ENCODE results near the gene GPHN.

The GPHN gene

GRCh38 chr14:66974397-66975025 is 466.6 kb downstream of the GPHN start:
- no peak for DNase-seq

- DNase-seq, result no peak
These were observed 467.3 kb downstream of the GPHN start for GRCh38 chr14:66975251-66975650.

- no peak for DNase-seq
These were observed 471.4 kb downstream of the GPHN start for GRCh38 chr14:66979101-66979974.

GRCh38 chr14:66982247-66982646 is 474.3 kb downstream of the GPHN start:
- DNase-seq, result no peak

GRCh38 chr14:66992776-66993175 is 484.8 kb downstream of the GPHN start:
- DNase-seq, result no peak

- DNase-seq, result no peak
These were observed 485.6 kb downstream of the GPHN start for GRCh38 chr14:66993512-66993911.

GRCh38 chr14:66998013-66998412 is 490.1 kb downstream of the GPHN start:
- no peak for DNase-seq

- DNase-seq, result no peak
These were observed 492.0 kb downstream of the GPHN start for GRCh38 chr14:66999978-67000377.

GRCh38 chr14:67002994-67003753 is 495.2 kb downstream of the GPHN start:
- no peak for DNase-seq

GRCh38 chr14:67004521-67004920 is 496.6 kb downstream of the GPHN start:
- DNase-seq, result no peak

GRCh38 chr14:67010602-67011001 is 502.7 kb downstream of the GPHN start:
- no peak for DNase-seq

GRCh38 chr14:67016856-67017255 is 508.9 kb downstream of the GPHN start:
- DNase-seq, result no peak

GRCh38 chr14:67018720-67019119 is 510.8 kb downstream of the GPHN start:
- no peak for DNase-seq

- DNase-seq, result no peak
These were observed 511.8 kb downstream of the GPHN start for GRCh38 chr14:67019796-67020195.

GRCh38 chr14:67031920-67032774 is 524.2 kb downstream of the GPHN start:
- no peak for DNase-seq

GRCh38 chr14:67045440-67045839 is 537.5 kb downstream of the GPHN start:
- DNase-seq, result no peak

- DNase-seq, result no peak
These were observed 542.9 kb downstream of the GPHN start for GRCh38 chr14:67050896-67051295.

- DNase-seq, result no peak
These were observed 548.7 kb downstream of the GPHN start for GRCh38 chr14:67056684-67057083.

- DNase-seq, result no peak
These were observed 551.6 kb downstream of the GPHN start for GRCh38 chr14:67059596-67059995.

- no peak for DNase-seq
These were observed 552.6 kb downstream of the GPHN start for GRCh38 chr14:67060546-67060945.

GRCh38 chr14:67067070-67067814 is 559.3 kb downstream of the GPHN start:
- DNase-seq, result peak; percentile 12

GRCh38 chr14:67068251-67068650 is 560.3 kb downstream of the GPHN start:
- DNase-seq, result no peak

Measured in NCI-H1436 (cell line).